Measurements from ENCODE around the gene OPHN1.
A peak's percentile ranks its signal among the peaks of the same experiment; 100 is the strongest.

The OPHN1 gene

DNA sequence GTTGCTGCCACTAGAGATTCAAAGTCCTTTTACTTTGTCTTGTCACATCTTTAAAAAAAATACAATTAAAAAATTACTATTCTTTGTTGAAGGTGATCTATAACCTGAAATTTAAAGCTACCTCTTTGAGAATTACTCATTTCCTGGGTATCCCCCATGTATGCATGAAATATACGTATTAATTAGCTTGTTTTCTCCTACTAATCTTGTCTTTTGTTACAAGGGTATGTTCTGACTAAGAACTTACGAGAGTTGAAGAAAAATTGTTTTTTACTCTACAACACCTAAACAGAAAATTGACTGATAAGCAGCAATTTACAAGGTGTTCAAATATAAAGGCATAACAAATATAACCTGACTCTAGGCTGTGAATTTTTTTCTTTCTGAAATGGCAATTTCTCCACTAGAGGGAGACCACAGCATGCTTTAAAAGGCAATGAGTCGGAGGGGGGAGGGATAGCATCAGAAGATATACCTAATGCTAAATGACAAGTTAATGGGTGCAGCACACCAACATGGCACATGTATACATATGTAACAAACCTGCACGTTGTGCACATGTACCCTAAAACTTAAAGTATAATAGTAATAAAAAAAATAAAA is 249.6 kb downstream of the OPHN1 start:
- Mint-ChIP-seq H3K36me3 (ENCODE audit: low read depth) (peaks cover 5% of the 10 kb centered on the region), H3K27me3 (no peaks in the 10 kb centered on the region), H3K4me1 (ENCODE audit: low read depth) (peaks cover 24% of the 10 kb centered on the region), H3K27ac (no peak overlapping the region), H3K4me3 (no peak overlapping the region), H3K9me3 (no peaks in the 10 kb centered on the region)
- intact Hi-C loops (cut with micrococcal nuclease), result loop anchor here (10.0 kb wide), 1 partner anchor 511 kb away; no protein-coding TSS in a partner anchor

DNA sequence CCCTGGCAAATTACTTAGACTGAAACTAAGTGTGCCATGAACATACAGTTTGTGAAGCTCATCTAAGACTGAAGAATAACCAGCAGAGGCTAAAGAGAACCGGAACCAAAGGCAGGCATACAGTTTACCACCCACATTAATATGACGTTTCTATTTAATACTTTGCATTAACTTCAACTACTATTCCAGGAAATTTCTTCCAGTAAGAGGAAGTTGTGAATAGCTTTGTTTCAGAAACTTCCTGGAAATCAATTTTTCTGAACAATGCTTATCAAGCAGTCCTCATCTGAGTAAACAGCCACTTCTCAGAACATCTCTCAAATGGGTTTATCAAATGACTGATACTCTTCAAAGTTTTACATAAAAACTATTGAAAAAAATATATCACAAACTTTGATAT is 252.7 kb downstream of the OPHN1 start:
- intact Hi-C loops (cut with micrococcal nuclease), result loop anchor here (10.0 kb wide), 1 partner anchor 514 kb away; no protein-coding TSS in a partner anchor
- no peaks in the 10 kb centered on the region for H3K9me3 Mint-ChIP-seq
- H3K27ac Mint-ChIP-seq, result peak overlapping the region; percentile 71

DNA sequence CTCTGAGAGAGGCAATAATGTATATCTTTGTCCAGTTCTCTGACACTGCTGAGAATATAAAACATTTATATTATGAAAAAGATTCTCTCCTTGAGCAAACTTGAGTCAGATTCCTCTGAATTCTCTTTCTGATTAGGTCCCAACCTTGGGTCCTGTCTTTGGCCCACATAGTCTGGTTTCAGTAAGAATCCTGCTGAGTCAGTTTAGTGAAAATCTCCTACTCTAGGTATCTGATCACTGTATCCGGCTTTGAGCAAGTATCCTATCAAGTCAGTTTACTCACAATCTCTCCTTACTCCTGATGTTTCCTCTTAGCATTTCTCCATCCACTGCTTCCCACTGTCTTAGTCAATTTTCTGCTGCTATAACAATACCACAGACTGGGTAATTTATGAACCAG is 253.9 kb downstream of the OPHN1 start:
- H3K27me3 Mint-ChIP-seq, result no peaks in the 10 kb centered on the region
- no peaks in the 10 kb centered on the region for H3K36me3 Mint-ChIP-seq (ENCODE audit: low read depth)
- H3K9me3 Mint-ChIP-seq, result no peaks in the 10 kb centered on the region
- peaks cover 11% of the 10 kb centered on the region for H3K4me1 Mint-ChIP-seq (ENCODE audit: low read depth)
- intact Hi-C loops (cut with micrococcal nuclease), result no loop called here
- no peak overlapping the region for H3K4me3 Mint-ChIP-seq
- H3K27ac Mint-ChIP-seq, result peak overlapping the region; percentile 45

More for the DNA sequence above, 252.7 kb downstream of the OPHN1 start:
- Mint-ChIP-seq H3K36me3 (ENCODE audit: low read depth) (no peaks in the 10 kb centered on the region), H3K27me3 (no peaks in the 10 kb centered on the region), H3K4me3 (no peak overlapping the region), H3K4me1 (ENCODE audit: low read depth) (peaks cover 15% of the 10 kb centered on the region)

DNA sequence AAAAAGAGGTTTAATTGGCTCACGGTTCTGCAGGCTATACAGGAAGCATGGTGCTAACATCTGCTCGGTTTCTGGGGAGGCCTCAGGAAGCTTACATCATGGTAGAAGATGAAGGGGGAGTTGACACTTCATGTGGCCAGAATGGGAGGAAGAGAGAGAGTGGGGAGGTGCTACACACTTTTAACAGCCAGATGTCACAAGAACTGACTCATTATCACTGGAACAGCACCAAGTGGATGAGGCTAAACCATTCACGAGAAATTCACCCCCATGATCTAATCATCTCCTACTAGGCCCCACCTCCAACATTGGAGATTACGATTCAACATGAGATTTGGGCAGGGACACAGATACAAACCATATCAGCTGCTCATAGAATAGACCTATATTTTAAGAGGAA is 255.8 kb downstream of the OPHN1 start:
- H3K27me3 Mint-ChIP-seq, result no peaks in the 10 kb centered on the region
- H3K9me3 Mint-ChIP-seq, result no peaks in the 10 kb centered on the region
- peaks cover 11% of the 10 kb centered on the region for H3K4me1 Mint-ChIP-seq (ENCODE audit: low read depth)
- no peak overlapping the region for H3K4me3 Mint-ChIP-seq
- intact Hi-C loops (cut with micrococcal nuclease), result no loop called here
- H3K36me3 Mint-ChIP-seq (ENCODE audit: low read depth), result no peaks in the 10 kb centered on the region
- no peak overlapping the region for H3K27ac Mint-ChIP-seq

DNA sequence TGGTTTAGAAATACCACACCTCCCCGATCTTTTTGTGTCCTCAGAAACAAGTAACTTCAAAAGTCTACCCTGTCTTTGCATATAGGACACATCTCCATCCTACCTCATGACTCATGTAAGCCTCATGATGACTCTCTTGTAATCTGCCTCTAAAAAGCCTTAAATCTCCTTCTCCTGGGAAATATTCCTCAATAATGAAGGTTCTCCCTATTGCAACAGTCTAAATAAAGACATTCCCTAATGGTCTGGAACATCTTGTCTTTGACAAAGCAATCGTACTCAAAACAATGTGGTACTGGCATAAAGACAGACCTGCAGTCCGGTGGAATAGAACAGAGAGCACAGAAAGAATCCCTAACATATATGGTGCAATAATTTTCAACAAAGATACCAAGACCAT is 257.7 kb downstream of the OPHN1 start:
- no peaks in the 10 kb centered on the region for H3K36me3 Mint-ChIP-seq (ENCODE audit: low read depth)
- no peaks in the 10 kb centered on the region for H3K9me3 Mint-ChIP-seq
- H3K27ac Mint-ChIP-seq, result no peak overlapping the region
- intact Hi-C loops (cut with micrococcal nuclease), result no loop called here
- no peaks in the 10 kb centered on the region for H3K27me3 Mint-ChIP-seq
- peaks cover 5% of the 10 kb centered on the region for H3K4me1 Mint-ChIP-seq (ENCODE audit: low read depth)
- no peak overlapping the region for H3K4me3 Mint-ChIP-seq

DNA sequence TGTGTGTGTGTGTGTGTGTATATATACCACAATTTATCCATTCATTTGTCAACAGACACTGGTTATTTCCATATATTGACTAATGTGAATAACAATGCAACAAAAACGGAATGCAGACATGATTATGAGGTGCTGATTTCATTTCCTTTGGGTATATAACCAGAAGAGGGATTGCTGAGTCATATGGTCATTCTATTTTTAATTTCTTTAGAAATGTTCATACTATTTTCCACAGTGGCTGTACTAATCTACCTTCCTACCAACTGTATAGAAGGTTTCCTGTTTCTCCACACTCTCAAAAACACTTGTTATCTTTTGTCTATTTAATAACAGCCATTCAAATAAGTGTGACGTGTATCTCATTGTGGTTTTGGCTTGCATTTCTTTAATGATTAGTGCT is 269.9 kb downstream of the OPHN1 start:
- H3K27me3 Mint-ChIP-seq, result no peaks in the 10 kb centered on the region
- H3K27ac Mint-ChIP-seq, result no peak overlapping the region
- no peaks in the 10 kb centered on the region for H3K36me3 Mint-ChIP-seq (ENCODE audit: low read depth)
- no peaks in the 10 kb centered on the region for H3K4me1 Mint-ChIP-seq (ENCODE audit: low read depth)
- H3K9me3 Mint-ChIP-seq, result no peaks in the 10 kb centered on the region
- no peak overlapping the region for H3K4me3 Mint-ChIP-seq
- intact Hi-C loops (cut with micrococcal nuclease), result no loop called here

DNA sequence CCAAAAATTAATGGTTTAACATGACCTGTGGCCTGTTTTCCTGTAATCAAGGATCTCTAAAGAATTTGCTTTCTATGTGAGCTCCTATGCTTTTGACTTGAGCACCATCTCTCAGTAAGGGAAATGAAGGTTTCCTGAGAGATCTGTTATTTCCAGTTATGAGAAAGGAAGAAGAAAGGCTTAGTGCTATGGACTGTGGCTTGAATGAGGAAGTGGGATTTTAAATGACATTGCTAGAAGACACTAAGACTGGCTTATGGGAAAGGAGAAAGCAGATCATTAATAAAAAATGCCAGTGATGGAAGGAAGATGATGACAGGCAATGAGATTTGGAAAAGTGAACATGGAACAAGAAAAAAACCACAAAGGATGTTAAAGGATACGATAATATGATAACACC is 285.4 kb downstream of the OPHN1 start:
- no peak overlapping the region for H3K27ac Mint-ChIP-seq
- H3K36me3 Mint-ChIP-seq (ENCODE audit: low read depth), result no peaks in the 10 kb centered on the region
- peaks cover 10% of the 10 kb centered on the region for H3K4me1 Mint-ChIP-seq (ENCODE audit: low read depth)
- H3K27me3 Mint-ChIP-seq, result no peaks in the 10 kb centered on the region
- H3K4me3 Mint-ChIP-seq, result no peak overlapping the region
- no peaks in the 10 kb centered on the region for H3K9me3 Mint-ChIP-seq
- intact Hi-C loops (cut with micrococcal nuclease), result loop anchor here (2.0 to 5.0 kb wide), 2 partner anchors 129 to 1416 kb away; no protein-coding TSS in a partner anchor

DNA sequence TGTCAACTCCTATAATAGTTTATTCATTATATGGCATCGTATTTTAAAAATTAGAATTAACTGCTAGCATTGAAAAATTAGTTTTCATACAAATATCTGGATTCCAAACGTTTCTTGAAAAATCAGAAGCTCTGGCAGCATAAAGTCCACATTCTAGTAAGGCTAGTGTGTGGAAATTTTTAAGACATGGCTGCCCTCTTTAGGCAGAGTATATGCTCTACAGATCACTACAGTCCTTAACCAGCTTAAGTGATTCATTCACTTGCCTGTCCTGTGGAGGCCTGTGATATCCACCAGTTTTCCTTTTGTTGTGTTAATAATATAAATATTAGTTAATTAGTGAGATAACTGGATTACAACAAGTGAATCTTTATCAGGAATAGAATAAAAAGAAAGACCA is 287.2 kb downstream of the OPHN1 start:
- intact Hi-C loops (cut with micrococcal nuclease), result loop anchor here (2.0 to 5.0 kb wide), 2 partner anchors 127 to 1414 kb away; no protein-coding TSS in a partner anchor
- no peaks in the 10 kb centered on the region for H3K9me3 Mint-ChIP-seq

DNA sequence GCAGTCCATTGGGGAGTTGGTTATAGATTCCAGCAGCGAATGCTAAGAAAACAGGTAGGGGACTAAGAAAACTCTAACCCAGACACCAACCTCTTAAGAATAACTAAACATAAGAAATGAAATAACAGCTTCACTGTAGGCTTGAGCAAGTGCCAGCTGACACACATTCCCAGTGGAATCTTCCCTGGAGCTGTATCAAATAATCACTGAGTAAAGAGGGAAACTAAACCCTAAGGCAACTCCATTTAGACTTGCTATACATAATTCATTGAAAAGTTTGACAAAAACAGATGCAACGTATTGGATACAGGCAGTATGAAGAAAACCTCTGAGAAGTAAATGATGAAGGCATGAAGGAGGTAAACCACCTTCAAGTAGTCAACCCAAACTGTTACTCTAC is 293.5 kb downstream of the OPHN1 start:
- Mint-ChIP-seq H3K4me3 (no peak overlapping the region), H3K4me1 (ENCODE audit: low read depth) (no peaks in the 10 kb centered on the region), H3K36me3 (ENCODE audit: low read depth) (no peaks in the 10 kb centered on the region), H3K27ac (no peak overlapping the region), H3K27me3 (no peaks in the 10 kb centered on the region), H3K9me3 (no peaks in the 10 kb centered on the region)
- intact Hi-C loops (cut with micrococcal nuclease), result no loop called here

More for the DNA sequence above, 287.2 kb downstream of the OPHN1 start:
- no peaks in the 10 kb centered on the region for H3K36me3 Mint-ChIP-seq (ENCODE audit: low read depth)
- peaks cover 10% of the 10 kb centered on the region for H3K4me1 Mint-ChIP-seq (ENCODE audit: low read depth)
- no peaks in the 10 kb centered on the region for H3K27me3 Mint-ChIP-seq
- no peak overlapping the region for H3K4me3 Mint-ChIP-seq
- H3K27ac Mint-ChIP-seq, result no peak overlapping the region

DNA sequence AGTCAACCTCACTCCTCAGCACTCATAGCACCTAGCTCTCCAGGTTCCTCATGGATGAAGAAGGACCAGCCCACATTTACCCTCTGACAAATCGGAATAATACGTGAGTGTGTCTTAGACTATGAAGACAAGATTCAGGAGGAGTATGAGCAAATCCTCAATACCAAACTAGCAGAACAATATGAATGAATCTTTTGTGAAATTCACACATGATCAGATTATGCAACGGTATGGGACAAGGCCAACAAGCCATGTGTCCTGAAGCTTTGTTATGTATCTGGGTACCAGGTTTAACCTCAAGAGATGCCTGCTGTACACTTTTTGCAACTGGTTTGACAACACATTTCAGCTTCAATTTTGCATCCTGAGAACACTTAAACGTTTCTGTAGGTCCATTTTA is 300.1 kb downstream of the OPHN1 start:
- Mint-ChIP-seq H3K27me3 (no peaks in the 10 kb centered on the region), H3K4me1 (ENCODE audit: low read depth) (no peaks in the 10 kb centered on the region), H3K36me3 (ENCODE audit: low read depth) (no peaks in the 10 kb centered on the region), H3K4me3 (no peak overlapping the region), H3K27ac (no peak overlapping the region), H3K9me3 (no peaks in the 10 kb centered on the region)
- intact Hi-C loops (cut with micrococcal nuclease), result no loop called here

DNA sequence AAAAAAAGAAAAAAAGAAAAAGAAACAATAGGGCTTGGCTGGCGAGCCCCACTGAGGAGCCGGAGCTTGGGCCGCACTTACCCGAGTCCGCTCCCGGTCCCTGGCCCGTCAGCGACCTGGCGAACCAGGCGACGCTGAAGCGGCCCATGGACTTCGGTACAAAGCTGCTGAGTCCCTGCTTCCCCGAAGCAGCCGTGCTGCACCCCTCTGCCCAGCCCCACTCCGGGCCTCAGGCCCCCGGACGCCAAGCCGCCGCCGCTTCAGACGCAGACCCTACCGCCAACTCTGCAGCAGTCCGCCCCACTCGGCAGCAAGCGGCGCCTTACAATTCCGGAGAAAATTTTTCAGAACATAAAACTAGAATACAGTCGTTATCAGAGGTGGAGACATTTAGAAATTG is 300.5 kb downstream of the OPHN1 start:
- no peak overlapping the region for H3K4me3 Mint-ChIP-seq
- intact Hi-C loops (cut with micrococcal nuclease), result no loop called here
- no peak overlapping the region for H3K27ac Mint-ChIP-seq
- no peaks in the 10 kb centered on the region for H3K36me3 Mint-ChIP-seq (ENCODE audit: low read depth)
- no peaks in the 10 kb centered on the region for H3K27me3 Mint-ChIP-seq
- H3K9me3 Mint-ChIP-seq, result no peaks in the 10 kb centered on the region
- H3K4me1 Mint-ChIP-seq (ENCODE audit: low read depth), result no peaks in the 10 kb centered on the region

DNA sequence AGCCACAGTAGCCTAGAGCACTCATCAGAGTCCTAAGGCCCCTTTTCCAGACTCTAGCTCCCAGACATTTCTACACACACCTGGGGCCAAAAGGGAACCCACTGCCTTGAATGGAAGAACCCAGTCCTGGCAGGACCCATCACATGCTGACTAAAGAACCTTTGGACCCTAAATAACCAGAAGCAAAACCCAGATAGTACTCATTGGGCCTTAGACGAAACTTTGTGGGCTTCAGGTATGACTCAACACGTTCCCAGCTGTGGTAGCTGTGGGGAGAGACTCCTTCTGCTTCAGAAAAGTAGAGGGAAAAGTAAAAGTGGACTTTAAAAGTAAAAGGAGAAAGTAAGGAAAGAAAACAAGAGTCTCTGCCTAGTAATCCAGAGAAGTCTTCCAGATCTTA is 311.5 kb downstream of the OPHN1 start:
- intact Hi-C loops (cut with micrococcal nuclease), result no loop called here
- H3K27ac Mint-ChIP-seq, result no peak overlapping the region
- H3K4me3 Mint-ChIP-seq, result no peak overlapping the region
- H3K36me3 Mint-ChIP-seq (ENCODE audit: low read depth), result peaks cover 5% of the 10 kb centered on the region
- H3K9me3 Mint-ChIP-seq, result no peaks in the 10 kb centered on the region
- H3K4me1 Mint-ChIP-seq (ENCODE audit: low read depth), result no peaks in the 10 kb centered on the region
- no peaks in the 10 kb centered on the region for H3K27me3 Mint-ChIP-seq

DNA sequence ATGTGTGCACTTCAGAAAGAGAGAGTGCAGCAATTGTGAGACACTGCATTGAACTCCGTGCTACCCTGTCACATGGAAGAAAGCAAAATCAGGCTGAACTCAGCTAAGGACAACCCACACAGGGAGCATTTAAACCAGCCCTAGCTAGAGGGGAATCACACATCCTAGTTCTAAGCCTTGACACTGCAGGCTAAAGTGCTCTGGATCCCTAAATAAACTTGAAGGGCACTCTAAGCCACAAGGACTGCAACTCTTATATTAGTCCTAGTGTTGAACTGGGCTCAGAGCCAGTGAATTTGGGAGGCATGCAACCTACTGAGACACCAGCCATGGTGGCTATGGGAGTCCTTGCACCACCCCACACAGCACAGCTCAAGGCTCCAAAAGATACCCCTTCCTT is 311.9 kb downstream of the OPHN1 start:
- Mint-ChIP-seq H3K27me3 (no peaks in the 10 kb centered on the region), H3K27ac (no peak overlapping the region), H3K4me3 (no peak overlapping the region), H3K9me3 (no peaks in the 10 kb centered on the region), H3K36me3 (ENCODE audit: low read depth) (peaks cover 5% of the 10 kb centered on the region), H3K4me1 (ENCODE audit: low read depth) (no peaks in the 10 kb centered on the region)
- intact Hi-C loops (cut with micrococcal nuclease), result no loop called here

DNA sequence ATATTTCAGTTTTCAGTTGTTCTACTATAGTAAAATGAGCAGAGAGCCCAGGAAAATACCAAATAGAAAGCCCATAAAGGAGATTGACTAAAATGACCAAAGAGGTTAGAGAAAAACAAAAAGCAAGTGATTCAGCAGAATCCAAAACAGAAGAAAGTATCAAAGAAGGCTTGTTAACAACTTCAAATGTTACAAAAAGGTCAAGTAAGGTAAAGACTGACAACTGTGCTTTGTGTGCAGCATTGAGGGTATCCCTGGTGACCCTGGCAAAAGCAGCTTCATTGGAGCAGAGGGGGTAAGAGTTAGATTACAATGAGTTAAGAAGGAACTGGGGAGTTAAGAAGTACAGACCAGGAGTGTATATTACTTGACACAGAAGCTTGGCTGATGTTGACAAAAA is 317.9 kb downstream of the OPHN1 start:
- Mint-ChIP-seq H3K4me3 (no peak overlapping the region), H3K9me3 (no peaks in the 10 kb centered on the region), H3K36me3 (ENCODE audit: low read depth) (peaks cover 12% of the 10 kb centered on the region), H3K27me3 (no peaks in the 10 kb centered on the region), H3K4me1 (ENCODE audit: low read depth) (no peaks in the 10 kb centered on the region), H3K27ac (no peak overlapping the region)
- intact Hi-C loops (cut with micrococcal nuclease), result no loop called here

DNA sequence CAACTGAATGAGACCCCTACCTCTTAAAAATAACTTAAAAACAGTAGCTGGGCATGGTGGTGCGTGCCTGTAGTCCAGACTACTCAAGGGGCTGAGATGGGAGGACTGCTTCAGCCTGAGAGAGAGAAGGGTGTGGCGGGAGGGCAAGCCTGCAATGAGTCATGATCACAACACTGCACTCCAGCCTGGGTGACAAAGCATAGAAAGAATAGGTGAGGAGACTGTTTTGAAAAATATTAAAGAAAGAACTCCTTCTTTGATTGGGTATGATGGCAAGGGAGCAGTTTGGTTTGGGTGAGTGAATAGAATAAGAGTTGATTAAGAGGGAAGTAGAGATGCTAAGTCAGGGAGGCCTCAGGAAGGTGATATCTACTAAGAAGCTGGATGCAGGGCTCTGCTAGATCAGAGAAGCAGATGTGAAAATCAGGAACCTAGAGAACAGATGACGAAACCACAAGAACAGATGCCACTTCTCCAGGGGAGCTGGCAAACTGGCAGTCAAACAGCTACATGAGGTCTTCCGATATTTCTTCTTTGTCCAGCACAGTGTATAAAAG is 318.6 kb downstream of the OPHN1 start:
- H3K36me3 Mint-ChIP-seq (ENCODE audit: low read depth), result peaks cover 12% of the 10 kb centered on the region
- H3K27ac Mint-ChIP-seq, result no peak overlapping the region
- H3K4me1 Mint-ChIP-seq (ENCODE audit: low read depth), result no peaks in the 10 kb centered on the region
- no peak overlapping the region for H3K4me3 Mint-ChIP-seq
- no peaks in the 10 kb centered on the region for H3K9me3 Mint-ChIP-seq
- no peaks in the 10 kb centered on the region for H3K27me3 Mint-ChIP-seq
- intact Hi-C loops (cut with micrococcal nuclease), result no loop called here

Measured in dendritic cell treated with granulocyte-macrophage colony-stimulating factor and Interleukin-4, amounts not matched to agents 40 ng/mL and 50 ng/mL, for 4 days (primary cell).